Stimulated activated CD8-positive, alpha-beta memory T cell treated with anti-CD3 and anti-CD28 coated beads, Interleukin-7, amount 100 ng/mL, for 4 hours (primary cell): ENCODE data around the gene TRIM68.

Experiments used
- DNase-seq, 2 donors: peaks; one replicate each; pipeline ENCODE4 v3.0.0-alpha.2; 2020; ENCODE audit warnings: low read depth in 2 of 2

The TRIM68 gene

GRCh38 chr11:4606231-4607015, 1.6 kb downstream of the TRIM68 start:
- no peak for DNase-seq

- DNase-seq: no peak
Measured at GRCh38 chr11:4605057-4605456, 3.0 kb downstream of the TRIM68 start.

GRCh38 chr11:4593739-4594138, 14.3 kb downstream of the TRIM68 start, which contains the start of gene OR52I1:
Gene OR52I1 (plus strand): TSS chr11:4594039. CDS start chr11:4594039, 0 bp downstream.
- no peak for DNase-seq

GRCh38 chr11:4589017-4589416, 19.0 kb downstream of the TRIM68 start:
- DNase-seq: no peak

DNA sequence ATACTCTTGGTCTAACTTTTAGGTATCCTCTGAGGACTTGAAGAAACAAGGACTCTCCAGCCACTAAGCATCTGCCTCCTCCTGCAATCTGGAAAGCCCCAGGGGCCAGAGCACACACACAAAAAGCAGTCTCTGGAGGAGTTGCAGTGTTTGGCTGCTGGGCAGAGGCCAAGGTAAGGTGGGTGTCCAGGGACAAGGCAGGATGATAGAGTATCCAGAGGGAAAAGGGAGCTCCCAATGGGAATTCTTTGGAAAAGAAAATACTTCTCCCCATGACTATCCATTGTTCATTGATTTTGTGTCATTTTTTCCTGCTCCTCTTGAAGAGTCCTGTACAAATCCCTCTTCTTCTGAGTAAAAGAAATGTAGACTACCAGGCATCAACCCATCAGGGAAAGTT, 26.6 kb downstream of the TRIM68 start, which contains the start of gene OR52I2:
Gene OR52I2 (plus strand): TSS at position 301 of the 400 bp plus-strand sequence.
- no peak for DNase-seq

DNA sequence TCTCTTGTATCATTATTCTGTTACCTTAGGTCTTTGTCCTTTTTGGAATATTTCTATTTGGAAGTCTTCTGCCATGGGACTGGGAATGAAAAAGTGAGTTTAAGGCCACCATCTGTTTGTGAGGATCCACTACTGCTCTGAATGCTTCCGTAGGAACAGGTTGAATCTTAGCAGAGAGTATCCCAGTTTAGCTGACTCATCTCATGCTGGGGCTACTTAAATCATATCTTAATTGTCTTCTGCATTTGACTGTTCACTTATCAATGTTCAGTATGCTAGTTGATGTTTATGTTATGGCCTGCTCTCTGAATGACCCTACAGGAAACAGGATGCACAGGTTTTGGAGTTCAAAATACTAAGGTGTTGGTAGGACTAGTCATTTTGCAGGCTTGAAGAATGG, 27.9 kb downstream of the TRIM68 start:
- no peak for DNase-seq

DNA sequence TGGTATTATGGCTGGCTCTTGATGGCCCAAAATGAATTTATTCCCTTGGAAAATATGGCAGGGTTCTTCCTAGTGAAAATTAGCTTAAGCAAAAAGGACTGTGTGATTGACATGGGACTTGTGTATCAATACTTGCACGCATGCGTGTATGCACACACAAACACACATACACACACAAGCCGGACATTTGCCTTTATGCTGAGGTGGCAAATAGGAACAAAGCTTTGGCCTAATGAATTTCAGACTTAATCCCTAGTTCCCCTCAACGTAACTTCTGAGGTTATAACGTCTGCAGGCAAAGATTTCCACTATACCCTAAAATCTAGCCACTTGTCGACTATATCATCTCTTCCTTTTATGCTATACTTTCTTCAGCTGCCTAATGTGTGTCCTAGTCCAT, 29.4 kb downstream of the TRIM68 start:
- no peak for DNase-seq

GRCh38 chr11:4577761-4578160, 30.3 kb downstream of the TRIM68 start:
- DNase-seq: no peak

- DNase-seq: no peak
Measured at GRCh38 chr11:4576880-4577279, 31.2 kb downstream of the TRIM68 start.

GRCh38 chr11:4569075-4569474, 39.0 kb downstream of the TRIM68 start:
- DNase-seq: no peak

GRCh38 chr11:4565371-4565770, 42.7 kb downstream of the TRIM68 start:
- DNase-seq: no peak

DNA sequence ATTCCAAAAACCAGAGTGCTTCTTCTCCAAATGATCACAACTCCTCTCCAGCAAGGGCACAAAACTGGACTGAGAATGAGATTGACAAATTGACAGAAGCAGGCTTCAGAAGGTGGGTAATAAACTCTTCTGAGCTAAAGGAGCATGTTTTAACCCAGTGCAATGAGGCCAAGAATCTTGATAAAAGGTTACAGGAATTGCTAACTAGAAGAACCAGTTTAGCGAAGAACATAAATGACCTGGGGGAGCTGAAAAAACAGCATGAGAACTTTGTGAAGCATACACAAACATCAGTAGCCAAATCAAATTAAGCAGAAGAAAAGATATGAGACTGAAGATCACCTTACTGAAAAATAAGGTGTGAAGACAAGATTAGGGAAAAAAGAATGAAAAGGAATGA, 47.6 kb downstream of the TRIM68 start:
- DNase-seq: no peak

- DNase-seq: no peak
Measured at GRCh38 chr11:4559527-4560440, 48.2 kb downstream of the TRIM68 start.

GRCh38 chr11:4551346-4551979, 56.6 kb downstream of the TRIM68 start:
- no peak for DNase-seq
